K562 treated with DMSO at 1 percent for 48 hours (cell line): ENCODE results near the gene ROMO1. TPM values are rescaled to one million over a fixed set of nuclear protein-coding genes. Genes with fewer than 3 reads are reported as not detected.

Experiments used
- total RNA-seq: library from RNA; unstranded; fragments of 300-600 nt; gene quantifications from 2 replicates; pipeline ENCODE4 v1.2.3, GENCODE V29; 2022; ENCODE audit warnings: low replicate concordance; ENCODE audit errors: extremely low read depth

ROMO1 gene
- total RNA-seq = not detected in 2 replicates

DNA sequence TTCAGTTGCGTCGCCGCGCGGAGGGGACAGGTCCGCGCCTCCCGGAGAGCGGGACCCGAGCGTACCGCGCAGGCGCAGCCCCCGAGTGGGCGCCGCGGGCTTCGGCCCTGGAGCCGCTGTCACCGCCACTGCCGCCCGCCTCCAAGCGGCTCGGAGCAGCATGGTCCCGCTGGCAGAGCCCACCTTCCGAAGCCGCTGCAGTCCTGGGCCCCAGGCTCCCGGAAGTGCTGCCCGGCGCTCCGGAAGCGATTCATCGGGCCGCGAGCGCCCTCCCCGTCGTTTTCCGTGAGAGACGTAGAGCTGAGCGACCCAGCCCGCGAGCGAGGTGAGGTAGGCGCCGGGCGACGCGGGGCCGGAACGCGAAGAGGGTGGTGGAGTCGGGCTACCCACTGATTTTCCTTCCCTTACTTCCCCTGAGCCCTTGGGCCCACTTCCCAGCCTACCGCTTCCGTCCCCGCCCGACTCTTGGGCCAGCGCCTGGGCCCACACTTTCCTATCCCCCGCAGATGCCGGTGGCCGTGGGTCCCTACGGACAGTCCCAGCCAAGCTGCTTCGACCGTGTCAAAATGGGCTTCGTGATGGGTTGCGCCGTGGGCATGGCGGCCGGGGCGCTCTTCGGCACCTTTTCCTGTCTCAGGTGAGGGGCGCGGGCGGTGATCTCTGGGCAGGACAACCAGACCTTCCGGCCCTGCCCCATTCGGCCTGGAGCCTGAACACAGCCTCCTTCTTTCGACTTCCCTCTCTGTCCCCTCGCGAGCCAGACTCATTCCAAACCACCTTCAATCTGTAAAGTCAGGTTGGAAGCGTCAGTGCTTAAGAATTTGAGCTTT lies at the start of gene ROMO1, which contains the start of gene NFS1:
Gene ROMO1, plus strand, starts transcription at position 279 of the 830 bp plus-strand sequence. Its CDS starts 228 bp downstream, at position 507.
Gene NFS1, minus strand, starts transcription at position 226 of the 830 bp plus-strand sequence. Its CDS starts 64 bp downstream, at position 162.

DNA sequence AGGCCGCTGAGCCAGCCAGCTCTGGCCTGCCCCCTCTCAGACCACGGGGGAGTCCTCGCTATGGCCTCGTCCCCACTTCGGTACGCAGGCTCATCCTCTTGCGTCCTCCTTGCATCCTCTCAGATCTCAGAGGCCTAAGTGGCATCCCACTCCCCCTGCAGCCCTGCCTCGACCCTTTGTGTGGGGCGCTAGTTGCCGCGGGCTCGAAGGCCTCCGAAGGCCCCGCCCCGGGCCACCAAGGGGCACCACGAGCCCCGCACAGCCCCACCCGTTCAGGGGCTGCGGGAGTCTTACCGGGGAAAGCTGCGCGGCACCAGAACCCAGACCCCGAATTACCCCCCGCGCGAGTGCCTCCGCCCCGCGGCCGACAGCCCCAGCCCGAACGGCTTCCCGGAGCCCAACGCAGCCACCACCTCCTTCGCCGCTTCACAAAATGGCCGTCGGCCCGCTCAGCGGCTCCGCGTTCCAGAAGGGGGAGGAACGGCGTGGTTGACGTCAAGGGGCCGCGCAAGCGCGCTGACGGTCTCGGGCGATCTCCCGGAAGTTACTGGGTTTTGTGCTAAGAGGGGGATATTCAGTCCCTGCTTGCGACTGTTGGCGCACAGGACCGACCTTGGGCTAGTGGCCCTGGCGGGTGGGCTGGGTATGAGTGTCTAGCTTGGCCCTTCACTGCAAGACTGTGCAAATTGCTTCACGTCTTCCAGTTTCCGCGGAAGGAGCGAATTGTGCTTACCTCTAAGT lies 34.6 kb upstream of the ROMO1 start, which contains the start of the genes CPNE1 and RBM12:
Gene CPNE1, minus strand, starts transcription at position 435 of the 741 bp plus-strand sequence. CDS start 31,977 bp downstream, outside the sequence.
Gene RBM12, minus strand, starts transcription at position 435 of the 741 bp plus-strand sequence. CDS start 9,578 bp downstream, outside the sequence.

DNA sequence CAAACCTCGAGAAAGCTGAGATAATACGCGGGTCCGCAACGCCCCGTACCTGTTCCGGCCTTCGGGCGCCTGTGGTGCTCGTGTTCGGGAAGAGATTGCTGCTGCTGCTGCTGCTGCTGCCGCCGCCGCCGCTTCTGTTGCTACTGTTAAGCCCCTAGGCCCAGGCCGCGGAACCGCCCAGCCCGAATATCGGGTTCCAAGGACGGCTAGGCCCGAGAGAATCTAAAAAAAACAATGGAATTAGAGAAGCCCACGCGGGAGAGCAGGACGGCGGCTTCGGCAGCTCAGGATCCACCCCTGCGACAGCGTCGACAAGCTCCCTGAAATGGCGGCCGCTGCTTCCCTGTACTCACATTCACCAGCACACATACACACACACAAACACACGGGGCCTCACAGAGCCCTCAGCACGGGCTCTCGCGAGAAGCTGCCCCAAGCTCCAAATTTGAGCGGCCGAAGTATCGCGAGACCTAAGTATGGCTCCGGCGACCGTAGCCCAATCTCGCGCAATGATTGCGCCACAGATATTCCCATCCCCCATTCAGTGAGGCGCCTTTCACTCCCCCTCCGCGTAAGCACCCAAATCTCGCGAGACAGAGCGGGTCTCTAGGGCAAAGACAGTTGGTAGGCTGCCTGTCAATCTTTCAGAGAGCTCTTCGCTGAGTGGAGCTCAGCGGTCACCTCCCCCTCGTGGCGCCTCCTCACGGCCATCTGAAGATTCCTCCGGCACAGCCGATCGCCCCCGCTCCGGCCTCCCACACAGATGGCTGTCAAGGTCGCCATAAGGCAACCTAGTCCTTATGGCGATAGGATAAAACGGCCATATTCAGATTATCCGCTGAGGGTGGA lies 42.9 kb downstream of the ROMO1 start, which contains the start of gene RBM39:
Gene RBM39, minus strand, starts transcription at position 369 of the 849 bp plus-strand sequence. CDS start 1,386 bp downstream, outside the sequence.

Other genes with a start within 250 kb of the ROMO1 start
- gene CEP250, start 243.8 kb upstream of the ROMO1 start, total RNA-seq = not detected in 2 replicates
- gene C20orf173, start 169.8 kb upstream of the ROMO1 start, total RNA-seq = not detected in 2 replicates
- not detected in 2 replicates for gene ERGIC3, start 157.3 kb upstream of the ROMO1 start, total RNA-seq
- gene SPAG4, start 83.6 kb upstream of the ROMO1 start, total RNA-seq = not detected in 2 replicates
- gene CPNE1, start 34.5 kb upstream of the ROMO1 start, total RNA-seq = not detected in 2 replicates
- gene RBM12, start 34.5 kb upstream of the ROMO1 start, total RNA-seq = not detected in 2 replicates
- gene NFS1, start 53 bp upstream of the ROMO1 start, total RNA-seq = not detected in 2 replicates
- gene RBM39, start 42.9 kb downstream of the ROMO1 start, total RNA-seq = not detected in 2 replicates
- not detected in 2 replicates for gene PHF20, start 72.6 kb downstream of the ROMO1 start, total RNA-seq